B cell (primary cell): ENCODE data around the gene DPYD. TPM values are rescaled to one million over a fixed set of nuclear protein-coding genes. Genes with fewer than 3 reads are reported as not detected.

Source experiments
- ATAC-seq: fragments of 200-7000 bp; cut with Tn5 transposase; one replicate; pipeline ENCODE4 v1.10.0; 2021; ENCODE audit warnings: low read depth, mild to moderate bottlenecking, moderate number of reproducible peaks, moderate library complexity
- CTCF ChIA-PET: fragments of 350-600 bp; sonication (Branson Sonifier 250); formaldehyde crosslinking; loops from one replicate; lab custom pipeline; 2021; ENCODE audit warnings: antibody characterized with exemption, inconsistent platforms; lab: Charles Lee
- POLR2A ChIA-PET: fragments of 350-600 bp; sonication (Branson Sonifier 250); formaldehyde crosslinking; loops from one replicate; lab custom pipeline; 2021; ENCODE audit warnings: antibody characterized with exemption; lab: Charles Lee
- DNase-seq: peaks from one replicate; pipeline ENCODE4 v3.0.0; 2013
- H2AFZ ChIP-seq: 2 replicates; pipeline ENCODE4 v1.6.1; 2012; ENCODE audit warnings: mild to moderate bottlenecking, low read depth, low read length; ENCODE audit not compliant: insufficient read depth, poor library complexity, severe bottlenecking
- H3K27ac ChIP-seq, 2 donors: 1 replicate in 1 of 2; 2 replicates in 1 of 2; pipeline ENCODE4 v1.5.1; 2012 to 2013; ENCODE audit warnings: low read length in 2 of 2, mild to moderate bottlenecking in 2 of 2, moderate library complexity in 1 of 2
- H3K27me3 ChIP-seq, 4 experiments: fragments of 200-600 bp in 1 of 4; sonication (generic) in 1 of 4; replicated peaks in 1 of 4; 1 replicate in 2 of 4; 2 replicates in 2 of 4; pipeline versions ENCODE4 v1.6.1 to v1.7.0; 2013 to 2016; ENCODE audit warnings: low read length in 3 of 4, mild to moderate bottlenecking in 2 of 4, mixed read lengths in 1 of 4, moderate library complexity in 1 of 4; ENCODE audit not compliant: insufficient read depth in 4 of 4, control insufficient read depth in 3 of 4; ENCODE audit errors: control extremely low read depth in 1 of 4
- H3K36me3 ChIP-seq, 2 experiments: replicated peaks in 1 of 2; 1 replicate in 1 of 2; 2 replicates in 1 of 2; pipeline versions ENCODE4 v1.6.1 to v1.7.1; 2013; ENCODE audit warnings: low read length in 1 of 2; ENCODE audit not compliant: insufficient read depth in 2 of 2, control insufficient read depth in 1 of 2; ENCODE audit errors: control extremely low read depth in 1 of 2, extremely low read depth in 1 of 2
- H3K4me1 ChIP-seq, 2 donors: fragments of 200-600 bp in 1 of 2; sonication (generic) in 1 of 2; 1 replicate in 1 of 2; 2 replicates in 1 of 2; pipeline versions ENCODE4 v1.5.1 to v1.6.1; 2013 to 2017; ENCODE audit warnings: low read length in 2 of 2; ENCODE audit not compliant: control insufficient read depth in 2 of 2, insufficient read depth in 2 of 2
- H3K4me2 ChIP-seq: replicated peaks from 2 replicates; pipeline ENCODE3; 2012; ENCODE audit warnings: mild to moderate bottlenecking, low read depth, low read length; ENCODE audit not compliant: poor library complexity, severe bottlenecking
- H3K4me3 ChIP-seq, 5 experiments: fragments of 200-600 bp in 1 of 5; sonication (generic) in 1 of 5; 1 replicate in 3 of 5; 2 replicates in 2 of 5; pipeline versions ENCODE4 v1.5.1 to v1.7.0; 2011 to 2016; ENCODE audit warnings: low read length in 4 of 5, mild to moderate bottlenecking in 4 of 5, low read depth in 2 of 5, control low read depth in 1 of 5, moderate library complexity in 1 of 5; ENCODE audit not compliant: insufficient read depth in 1 of 5; ENCODE audit errors: control extremely low read depth in 1 of 5, extremely low read depth in 1 of 5
- H3K79me2 ChIP-seq: fragments of 200-600 bp; sonication (generic); one replicate; pipeline ENCODE4 v1.6.0; 2016; ENCODE audit warnings: low read length; ENCODE audit not compliant: control insufficient read depth, insufficient read depth
- H3K9ac ChIP-seq: fragments of 200-600 bp; sonication (generic); 2 replicates; pipeline ENCODE4 v1.6.1; 2017; ENCODE audit warnings: mild to moderate bottlenecking, low read length, moderate library complexity
- H3K9me3 ChIP-seq, 3 donors: one replicate each; pipeline versions ENCODE4 v1.6.1 to v1.7.1; 2013; ENCODE audit warnings: low read length in 2 of 3; ENCODE audit not compliant: control insufficient read depth in 2 of 3, insufficient read depth in 1 of 3; ENCODE audit errors: control extremely low read depth in 1 of 3
- H4K20me1 ChIP-seq: 2 replicates; pipeline ENCODE4 v1.6.0; 2012; ENCODE audit warnings: mild to moderate bottlenecking, low read length; ENCODE audit not compliant: insufficient read depth, control insufficient read depth, poor library complexity, severe bottlenecking
- H3K27ac Mint-ChIP-seq: one replicate; pipeline ENCODE4 v1.8.0; 2021; ENCODE audit warnings: mixed read lengths
- H3K27me3 Mint-ChIP-seq: one replicate; pipeline ENCODE4 v1.8.0; 2021; ENCODE audit warnings: mixed read lengths
- H3K4me1 Mint-ChIP-seq: one replicate; pipeline ENCODE4 v1.8.0; 2021; ENCODE audit warnings: mixed read lengths
- H3K4me3 Mint-ChIP-seq: one replicate; pipeline ENCODE4 v1.8.0; 2021; ENCODE audit warnings: mixed read lengths
- H3K9me3 Mint-ChIP-seq: one replicate; pipeline ENCODE4 v1.8.0; 2022; ENCODE audit warnings: mixed read lengths; ENCODE audit not compliant: insufficient read depth
- EZH2 ChIP-seq: IDR thresholded peaks from 2 replicates; pipeline ENCODE4 v1.6.1; 2012; ENCODE audit warnings: borderline replicate concordance, low read depth, mild to moderate bottlenecking, moderate library complexity, low read length; ENCODE audit not compliant: insufficient read depth, poor library complexity, severe bottlenecking
- WGBS: methylation state at CpG from one replicate; pipeline ENCODE4 v1.1.5; 2013; ENCODE audit warnings: missing lambda C conversion rate; ENCODE audit not compliant: insufficient coverage; 5-methylcytosine and 5-hydroxymethylcytosine counted together
- intact Hi-C: fragments of 100-400 bp; cut with micrococcal nuclease; formaldehyde crosslinking; loops from one replicate; pipeline ENCODE4 v1.10.0; 2022
- polyA plus RNA-seq: library from polyadenylated mRNA; depleted of rRNA; stranded (reverse); fragments of >200 nt; gene quantifications from 2 replicates; pipeline ENCODE4 v1.2.3, GENCODE V29; 2012
- total RNA-seq, 2 donors: library from RNA; stranded (reverse); fragments of 120-200 nt in 1 of 2; gene quantifications; 1 replicate in 1 of 2; 2 replicates in 1 of 2; pipeline versions ENCODE4 v1.2.3 to v1.2.4, GENCODE V29; 2013 to 2022
- TF ChIP-seq, protein P1 (sequence below): fragments of 200-600 bp; IDR thresholded peaks from one replicate; pipeline ENCODE4 v1.8.0; 2022; ENCODE audit warnings: antibody characterized with exemption, mild to moderate bottlenecking

The DPYD gene
- total and polyA plus RNA-seq, 2 donors (not counting 1 experiment from before 2014, with no cell fraction given), result 4.2 to 19.0 TPM

- intact Hi-C loops, result no loop called here
- POLR2A ChIA-PET, result no interaction called here
- CTCF ChIA-PET, result no interaction called here
- Mint-ChIP-seq H3K9me3 (peaks cover 1% of the 10 kb centered on the region), H3K27ac (no peak overlapping the region), H3K27me3 (no peaks in the 10 kb centered on the region), H3K4me3 (no peak overlapping the region), H3K4me1 (no peaks in the 10 kb centered on the region)
- H4K20me1 ChIP-seq, result no peaks in the 10 kb centered on the region
- no peak overlapping the region for H3K9ac ChIP-seq
- no peak overlapping the region for H3K4me2 ChIP-seq
- TF ChIP-seq, protein P1, sequence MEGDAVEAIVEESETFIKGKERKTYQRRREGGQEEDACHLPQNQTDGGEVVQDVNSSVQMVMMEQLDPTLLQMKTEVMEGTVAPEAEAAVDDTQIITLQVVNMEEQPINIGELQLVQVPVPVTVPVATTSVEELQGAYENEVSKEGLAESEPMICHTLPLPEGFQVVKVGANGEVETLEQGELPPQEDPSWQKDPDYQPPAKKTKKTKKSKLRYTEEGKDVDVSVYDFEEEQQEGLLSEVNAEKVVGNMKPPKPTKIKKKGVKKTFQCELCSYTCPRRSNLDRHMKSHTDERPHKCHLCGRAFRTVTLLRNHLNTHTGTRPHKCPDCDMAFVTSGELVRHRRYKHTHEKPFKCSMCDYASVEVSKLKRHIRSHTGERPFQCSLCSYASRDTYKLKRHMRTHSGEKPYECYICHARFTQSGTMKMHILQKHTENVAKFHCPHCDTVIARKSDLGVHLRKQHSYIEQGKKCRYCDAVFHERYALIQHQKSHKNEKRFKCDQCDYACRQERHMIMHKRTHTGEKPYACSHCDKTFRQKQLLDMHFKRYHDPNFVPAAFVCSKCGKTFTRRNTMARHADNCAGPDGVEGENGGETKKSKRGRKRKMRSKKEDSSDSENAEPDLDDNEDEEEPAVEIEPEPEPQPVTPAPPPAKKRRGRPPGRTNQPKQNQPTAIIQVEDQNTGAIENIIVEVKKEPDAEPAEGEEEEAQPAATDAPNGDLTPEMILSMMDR, result no peak
- no peak for TF ChIP-seq EZH2
- no CpG with 5 or more reads among the region's 1 CpG for WGBS
- no peak for ATAC-seq
- no peaks in the 10 kb centered on the region for H3K36me3 ChIP-seq
- DNase-seq, result no peak
- no peaks in the 10 kb centered on the region for H3K79me2 ChIP-seq
- no peak overlapping the region for H3K27ac ChIP-seq
- H3K9me3 ChIP-seq, result peaks cover 2 to 8% (median 4%) of the 10 kb centered on the region in 3 donors
- H2AFZ ChIP-seq, result no peak overlapping the region
- no peaks in the 10 kb centered on the region for H3K27me3 ChIP-seq
- H3K4me3 ChIP-seq, result no peak overlapping the region
- H3K4me1 ChIP-seq, result no peaks in the 10 kb centered on the region
Measured at GRCh38 chr1:97646071-97646470, 274.8 kb downstream of the DPYD start.

GRCh38 chr1:97640677-97641076 lies 280.2 kb downstream of the DPYD start:
- no peaks in the 10 kb centered on the region for H4K20me1 ChIP-seq
- H2AFZ ChIP-seq, result no peak overlapping the region
- no peaks in the 10 kb centered on the region for H3K79me2 ChIP-seq
- ATAC-seq (no peak), DNase-seq (no peak)
- H3K4me1 ChIP-seq, result no peaks in the 10 kb centered on the region
- TF ChIP-seq, protein P1, result no peak
- TF ChIP-seq EZH2, result no peak
- no peaks in the 10 kb centered on the region for H3K36me3 ChIP-seq
- peaks cover 6% of the 10 kb centered on the region for H3K9me3 Mint-ChIP-seq
- no peak overlapping the region for H3K4me2 ChIP-seq
- no peaks in the 10 kb centered on the region for H3K27me3 ChIP-seq
- peaks cover 0 to 4% (median 1%) of the 10 kb centered on the region in 3 donors for H3K9me3 ChIP-seq
- H3K27ac ChIP-seq, result no peak overlapping the region
- H3K27ac Mint-ChIP-seq, result no peak overlapping the region
- intact Hi-C loops, result no loop called here
- H3K27me3 Mint-ChIP-seq, result no peaks in the 10 kb centered on the region
- ChIA-PET CTCF (no interaction called here), POLR2A (no interaction called here)
- H3K4me3 Mint-ChIP-seq, result no peak overlapping the region
- no peaks in the 10 kb centered on the region for H3K4me1 Mint-ChIP-seq
- H3K9ac ChIP-seq, result no peak overlapping the region
- H3K4me3 ChIP-seq, result no peak overlapping the region
